Trophoblast cell (in vitro differentiated cells and primary cell): ENCODE data around the gene COL1A2.

Experiments
- DNase-seq, 2 donors: peaks; one replicate each; pipeline ENCODE4 v3.0.0-alpha.2; 2016
- H2AFZ ChIP-seq: 2 replicates; pipeline ENCODE4 v1.6.1; 2013; ENCODE audit warnings: low read length, moderate library complexity, mild to moderate bottlenecking; ENCODE audit not compliant: insufficient read depth, poor library complexity
- H2AK5ac ChIP-seq: 2 replicates; pipeline ENCODE4 v1.6.1; 2013; ENCODE audit warnings: mild to moderate bottlenecking, low read length
- H2BK120ac ChIP-seq: 2 replicates; pipeline ENCODE4 v1.6.1; 2013; ENCODE audit warnings: low read length, mild to moderate bottlenecking, moderate library complexity; ENCODE audit not compliant: insufficient read depth, poor library complexity
- H2BK12ac ChIP-seq: 2 replicates; pipeline ENCODE4 v1.6.1; 2013; ENCODE audit warnings: mild to moderate bottlenecking, low read length, moderate library complexity
- H2BK5ac ChIP-seq: 2 replicates; pipeline ENCODE4 v1.6.1; 2013; ENCODE audit warnings: low read length, low read depth, moderate library complexity, mild to moderate bottlenecking; ENCODE audit not compliant: poor library complexity
- H3K14ac ChIP-seq: 2 replicates; pipeline ENCODE4 v1.6.1; 2013; ENCODE audit warnings: mild to moderate bottlenecking, low read length
- H3K18ac ChIP-seq: 2 replicates; pipeline ENCODE4 v1.6.1; 2013; ENCODE audit warnings: mild to moderate bottlenecking, low read length
- H3K23ac ChIP-seq: 2 replicates; pipeline ENCODE4 v1.6.1; 2013; ENCODE audit warnings: low read length
- H3K27ac ChIP-seq: 2 replicates; pipeline ENCODE4 v1.5.1; 2013; ENCODE audit warnings: low read depth, mild to moderate bottlenecking, inconsistent platforms, low read length, moderate library complexity
- H3K27me3 ChIP-seq: 2 replicates; pipeline ENCODE4 v1.6.1; 2013; ENCODE audit warnings: inconsistent platforms, mild to moderate bottlenecking, low read length, moderate library complexity; ENCODE audit not compliant: insufficient read depth
- H3K36me3 ChIP-seq, 2 experiments: 1 replicate in 1 of 2; 2 replicates in 1 of 2; pipeline ENCODE4 v1.6.1; 2013; ENCODE audit warnings: low read length in 2 of 2, mild to moderate bottlenecking in 2 of 2, moderate library complexity in 1 of 2; ENCODE audit not compliant: insufficient read depth in 2 of 2, control insufficient read depth in 1 of 2
- H3K4ac ChIP-seq: 2 replicates; pipeline ENCODE4 v1.6.1; 2013; ENCODE audit warnings: low read depth, mild to moderate bottlenecking, low read length, moderate library complexity
- H3K4me1 ChIP-seq, 2 experiments: 1 replicate in 1 of 2; 2 replicates in 1 of 2; pipeline ENCODE4 v1.6.1; 2013; ENCODE audit warnings: low read length in 2 of 2, mild to moderate bottlenecking in 2 of 2, moderate library complexity in 1 of 2; ENCODE audit not compliant: insufficient read depth in 2 of 2, control insufficient read depth in 1 of 2
- H3K4me2 ChIP-seq: 2 replicates; pipeline ENCODE4 v1.6.1; 2013; ENCODE audit warnings: inconsistent platforms, mild to moderate bottlenecking, low read length, moderate library complexity
- H3K4me3 ChIP-seq: 2 replicates; pipeline ENCODE4 v1.5.1; 2013; ENCODE audit warnings: mild to moderate bottlenecking, low read depth, low read length, inconsistent platforms
- H3K79me1 ChIP-seq: one replicate; pipeline ENCODE4 v1.6.1; 2013; ENCODE audit warnings: low read length
- H3K79me2 ChIP-seq: 2 replicates; pipeline ENCODE4 v1.6.1; 2013; ENCODE audit warnings: low read length, mild to moderate bottlenecking; ENCODE audit not compliant: control insufficient read depth, insufficient read depth, poor library complexity
- H3K9ac ChIP-seq: 2 replicates; pipeline ENCODE4 v1.6.1; 2013; ENCODE audit warnings: mild to moderate bottlenecking, low read length
- H3K9me3 ChIP-seq: 2 replicates; pipeline ENCODE4 v1.6.1; 2013; ENCODE audit warnings: low read depth, mild to moderate bottlenecking, control low read depth, inconsistent platforms, low read length; ENCODE audit not compliant: insufficient read depth
- H4K12ac ChIP-seq: 2 replicates; pipeline ENCODE4 v1.6.1; 2013; ENCODE audit warnings: low read depth, mild to moderate bottlenecking, low read length, moderate library complexity
- H4K8ac ChIP-seq: 2 replicates; pipeline ENCODE4 v1.6.1; 2013; ENCODE audit warnings: low read depth, mild to moderate bottlenecking, low read length, moderate library complexity
- H4K91ac ChIP-seq: one replicate; pipeline ENCODE4 v1.6.1; 2013; ENCODE audit warnings: low read depth, mild to moderate bottlenecking, low read length, moderate library complexity
- WGBS: extraction: QIAGEN DNeasy Blood & Tissue Kit; methylation state at CpG from one replicate; pipeline ENCODE4 v1.1.7; 2013; ENCODE audit warnings: missing lambda C conversion rate; ENCODE audit not compliant: insufficient read length, insufficient coverage; ENCODE audit errors: extremely low coverage; 5-methylcytosine and 5-hydroxymethylcytosine counted together

COL1A2 gene

GRCh38 chr7:94403546-94403945 is 8.9 kb downstream of the COL1A2 start:
- H3K4me2 ChIP-seq = no peak overlapping the region
- no peaks in the 10 kb centered on the region for H3K9me3 ChIP-seq
- H3K36me3 ChIP-seq = peaks cover 9 to 29% of the 10 kb centered on the region in 2 experiments
- no peak overlapping the region for H3K18ac ChIP-seq
- no peak overlapping the region for H2BK12ac ChIP-seq
- no peak overlapping the region for H2BK5ac ChIP-seq
- no peaks in the 10 kb centered on the region for H3K79me2 ChIP-seq
- H2AFZ ChIP-seq = no peak overlapping the region
- H3K14ac ChIP-seq = no peak overlapping the region
- no peak overlapping the region for H4K8ac ChIP-seq
- H3K4me3 ChIP-seq = no peak overlapping the region
- DNase-seq = no peak
- H2AK5ac ChIP-seq = no peak overlapping the region
- H4K91ac ChIP-seq = no peak overlapping the region
- no peak overlapping the region for H3K27ac ChIP-seq
- H3K9ac ChIP-seq = no peak overlapping the region
- no CpG with 5 or more reads among the region's 1 CpG for WGBS
- H3K27me3 ChIP-seq = no peaks in the 10 kb centered on the region
- H3K4ac ChIP-seq = no peak overlapping the region
- H2BK120ac ChIP-seq = no peak overlapping the region
- no peak overlapping the region for H4K12ac ChIP-seq
- no peak overlapping the region for H3K23ac ChIP-seq
- H3K4me1 ChIP-seq = no peaks in the 10 kb centered on the region
- H3K79me1 ChIP-seq = no peaks in the 10 kb centered on the region

GRCh38 chr7:94405506-94405905 is 10.8 kb downstream of the COL1A2 start:
- Histone ChIP-seq H3K27ac (no peak overlapping the region), H3K23ac (no peak overlapping the region), H3K4me2 (no peak overlapping the region), H2AK5ac (no peak overlapping the region), H3K4ac (no peak overlapping the region), H3K4me1 (no peaks in the 10 kb centered on the region), H2BK5ac (no peak overlapping the region), H2BK12ac (no peak overlapping the region), H2AFZ (no peak overlapping the region), H4K12ac (no peak overlapping the region), H4K8ac (no peak overlapping the region), H3K9ac (no peak overlapping the region), H3K27me3 (no peaks in the 10 kb centered on the region), H3K36me3 (peaks cover 17 to 42% of the 10 kb centered on the region in 2 experiments), H3K79me1 (no peaks in the 10 kb centered on the region), H3K4me3 (no peak overlapping the region), H3K14ac (no peak overlapping the region), H3K18ac (no peak overlapping the region), H4K91ac (no peak overlapping the region), H3K9me3 (no peaks in the 10 kb centered on the region), H2BK120ac (no peak overlapping the region), H3K79me2 (no peaks in the 10 kb centered on the region)
- no CpG with 5 or more reads among the region's 1 CpG for WGBS
- no peak for DNase-seq

GRCh38 chr7:94406696-94407095 is 12.0 kb downstream of the COL1A2 start:
- no peak overlapping the region for H3K4me2 ChIP-seq
- peaks cover 21 to 45% of the 10 kb centered on the region in 2 experiments for H3K36me3 ChIP-seq
- H2AFZ ChIP-seq = no peak overlapping the region
- no peak overlapping the region for H3K18ac ChIP-seq
- H3K79me2 ChIP-seq = no peaks in the 10 kb centered on the region
- no peaks in the 10 kb centered on the region for H3K4me1 ChIP-seq
- H4K12ac ChIP-seq = no peak overlapping the region
- H3K79me1 ChIP-seq = no peaks in the 10 kb centered on the region
- no peak overlapping the region for H2BK12ac ChIP-seq
- no peak overlapping the region for H3K23ac ChIP-seq
- no peak overlapping the region for H3K27ac ChIP-seq
- H3K4ac ChIP-seq = no peak overlapping the region
- H2BK120ac ChIP-seq = no peak overlapping the region
- H3K27me3 ChIP-seq = no peaks in the 10 kb centered on the region
- H3K9me3 ChIP-seq = no peaks in the 10 kb centered on the region
- H2BK5ac ChIP-seq = no peak overlapping the region
- no CpG with 5 or more reads among the region's 6 CpGs for WGBS
- H4K91ac ChIP-seq = no peak overlapping the region
- no peak for DNase-seq
- H3K4me3 ChIP-seq = no peak overlapping the region
- no peak overlapping the region for H4K8ac ChIP-seq
- no peak overlapping the region for H3K14ac ChIP-seq
- no peak overlapping the region for H2AK5ac ChIP-seq
- H3K9ac ChIP-seq = no peak overlapping the region

GRCh38 chr7:94409200-94409948 is 14.7 kb downstream of the COL1A2 start:
- H3K79me2 ChIP-seq = no peaks in the 10 kb centered on the region
- H2AFZ ChIP-seq = no peak overlapping the region
- no peak overlapping the region for H3K18ac ChIP-seq
- no peak for DNase-seq
- no peak overlapping the region for H3K27ac ChIP-seq
- no peak overlapping the region for H3K23ac ChIP-seq
- WGBS = no CpG with 5 or more reads among the region's 15 CpGs
- H3K9me3 ChIP-seq = no peaks in the 10 kb centered on the region
- no peak overlapping the region for H4K12ac ChIP-seq
- no peak overlapping the region for H2BK120ac ChIP-seq
- H3K4me3 ChIP-seq = no peak overlapping the region
- H2BK12ac ChIP-seq = no peak overlapping the region
- H3K14ac ChIP-seq = no peak overlapping the region
- H3K4ac ChIP-seq = no peak overlapping the region
- H4K8ac ChIP-seq = no peak overlapping the region
- no peaks in the 10 kb centered on the region for H3K4me1 ChIP-seq
- H3K4me2 ChIP-seq = no peak overlapping the region
- H3K9ac ChIP-seq = no peak overlapping the region
- no peak overlapping the region for H2AK5ac ChIP-seq
- no peaks in the 10 kb centered on the region for H3K27me3 ChIP-seq
- peaks cover 24 to 57% of the 10 kb centered on the region in 2 experiments for H3K36me3 ChIP-seq
- no peak overlapping the region for H4K91ac ChIP-seq
- H3K79me1 ChIP-seq = no peaks in the 10 kb centered on the region
- H2BK5ac ChIP-seq = no peak overlapping the region
